ENCODE data around the gene KAZALD1.

DNA sequence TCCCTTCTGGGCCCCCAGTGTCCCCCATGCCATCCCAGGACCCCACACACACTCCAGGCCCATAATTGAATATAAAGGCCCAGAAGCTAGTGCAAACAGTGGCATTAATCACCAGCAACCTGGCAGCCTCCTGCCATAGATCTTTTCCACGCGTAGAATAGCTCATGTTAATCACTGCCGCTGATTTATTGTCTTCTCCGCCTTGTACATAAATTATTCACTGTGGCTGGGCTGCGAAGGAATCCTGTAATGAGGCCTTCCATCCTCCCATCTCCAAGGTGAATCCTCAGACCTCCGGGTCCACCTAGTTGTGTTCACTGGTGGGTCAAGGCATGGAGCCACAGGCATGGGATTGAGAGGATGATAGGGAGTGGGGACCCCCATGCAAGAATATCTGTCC, 33.2 kb downstream of the KAZALD1 start:
- TF ChIP-seq GATA2 (IDR thresholded peaks at IDR 0.05; ENCODE audit: low read depth, low read length) (no peak), GATA3 (IDR thresholded peaks at IDR 0.05; ENCODE audit: low read depth, low read length) (no peak)

All from SH-SY5Y (cell line).